NCI-H526 treated with DMSO at 0.1 percent for 48 hours (cell line): ENCODE data around the gene PPP4R2.
"Not testable (repeated sequence)": the region's sequence is repeated elsewhere in the genome, so short reads cannot be mapped to it uniquely, and the experiment has no call there.

Experiments used
- DNase-seq: peaks from one replicate; lab custom pipeline; 2025; lab: John Stamatoyannopoulos, UW

PPP4R2 gene

DNA sequence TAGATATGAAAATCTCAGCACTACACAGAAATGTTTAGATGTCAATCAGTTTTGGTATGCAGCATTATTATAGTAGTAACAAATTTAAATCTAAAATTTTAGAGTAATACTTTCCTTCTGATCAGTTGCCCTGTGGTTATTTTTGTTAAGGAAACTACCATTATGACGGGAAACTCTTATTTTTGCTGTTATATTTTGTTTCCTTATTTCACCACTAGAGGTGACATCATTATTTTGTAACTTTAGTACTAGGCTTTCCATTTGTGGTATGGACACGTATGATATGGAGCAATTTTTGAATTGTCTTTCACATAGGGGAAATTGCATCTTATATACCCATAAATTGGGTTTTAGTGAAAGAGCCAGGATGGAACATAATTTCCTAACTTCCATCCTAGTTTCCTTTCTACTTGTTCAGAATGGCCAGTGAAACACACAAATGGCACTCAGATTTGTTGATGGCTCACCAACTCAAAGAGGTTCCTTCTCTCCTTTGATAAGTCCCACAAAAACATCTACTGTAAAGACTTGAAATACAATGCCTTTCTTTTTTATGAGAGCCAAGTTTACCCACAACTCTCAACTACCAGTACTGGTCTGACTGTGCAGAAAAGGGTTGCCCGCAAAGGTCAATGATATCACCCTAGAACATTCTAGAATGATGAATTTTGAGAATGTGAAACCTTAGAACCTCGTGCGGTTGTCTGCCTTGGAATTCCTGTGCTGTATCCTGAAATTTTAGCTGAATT is 19.4 kb upstream of the PPP4R2 start:
- DNase-seq, result no peak

GRCh38 chr3:72982609-72983366 is 13.8 kb upstream of the PPP4R2 start:
- no peak for DNase-seq

DNA sequence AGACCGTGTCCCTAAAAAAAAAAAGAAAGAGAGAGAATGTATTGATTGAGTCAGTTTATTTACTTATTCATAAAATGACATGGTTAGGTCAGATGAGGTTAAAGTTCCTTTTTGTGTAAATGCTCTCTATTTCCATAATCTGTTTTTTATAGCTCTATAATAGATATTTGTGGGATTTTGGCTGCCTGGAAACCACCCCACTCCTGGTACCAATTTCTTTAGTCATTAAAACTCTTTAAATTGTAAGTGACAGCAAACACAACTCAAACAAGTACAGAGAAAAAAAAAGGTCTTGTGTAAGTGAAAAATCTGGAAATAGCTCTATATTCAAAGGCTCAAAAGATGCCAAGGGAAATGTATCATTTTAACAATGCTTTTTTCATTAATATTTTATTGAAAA is 11.0 kb upstream of the PPP4R2 start:
- DNase-seq, result no peak

DNA sequence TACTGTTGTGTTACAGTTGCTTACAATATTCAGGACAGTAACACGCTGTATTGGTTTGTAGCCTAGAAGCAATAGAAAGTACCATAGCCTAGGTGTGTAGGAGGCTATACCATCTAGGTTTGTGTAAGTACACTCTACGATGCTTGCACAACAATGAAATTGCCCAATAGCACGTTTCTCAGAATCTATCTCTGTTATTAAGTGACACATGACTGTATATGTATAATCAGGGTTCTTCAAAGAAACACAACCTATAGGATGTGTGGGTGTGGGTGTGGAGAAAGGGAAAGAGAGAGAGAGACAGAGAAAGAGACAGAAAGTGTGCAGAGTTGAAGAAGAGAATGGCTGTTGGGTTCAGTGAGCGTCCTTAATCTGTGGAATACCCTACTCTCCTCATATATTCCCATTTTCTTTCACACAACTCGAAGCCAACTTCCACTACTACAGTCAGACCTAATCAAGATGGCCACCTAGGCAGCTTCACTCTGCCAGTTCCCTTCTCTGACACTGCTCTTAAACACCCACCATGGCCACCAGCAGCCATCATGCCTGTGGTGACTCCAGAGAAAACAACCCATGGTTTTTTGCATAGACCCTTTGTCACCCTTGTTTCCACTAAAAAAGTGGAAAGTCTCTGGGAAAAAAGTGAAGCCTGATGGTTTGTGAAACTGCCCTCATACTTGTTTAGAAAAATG is 5.8 kb upstream of the PPP4R2 start:
- no peak for DNase-seq

DNA sequence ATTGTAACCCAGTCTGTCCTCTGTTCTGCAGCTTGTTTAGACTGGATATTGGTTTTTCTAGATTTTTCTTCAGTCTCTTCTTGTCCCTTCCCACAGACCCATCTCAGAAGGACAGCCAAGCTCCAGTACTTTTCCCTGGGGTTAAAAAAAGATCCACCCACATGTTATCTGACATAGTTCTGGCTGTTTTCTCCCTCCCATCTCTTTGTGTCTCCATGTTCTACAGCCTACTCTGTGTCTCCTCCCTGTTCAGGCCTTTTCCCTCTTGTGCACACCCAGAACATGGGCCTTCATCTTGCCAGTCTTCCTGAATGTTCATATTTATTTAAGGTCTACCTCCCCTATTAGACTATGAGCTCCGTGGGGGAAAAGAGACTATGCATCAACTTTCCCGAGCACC is 5.1 kb upstream of the PPP4R2 start:
- DNase-seq, result no peak

GRCh38 chr3:72993391-72993790 is 3.2 kb upstream of the PPP4R2 start:
- no peak for DNase-seq

GRCh38 chr3:72995337-72995736 is 1.3 kb upstream of the PPP4R2 start:
- DNase-seq, result no peak

GRCh38 chr3:72996121-72996472 is 514 bp upstream of the PPP4R2 start:
- DNase-seq, result no peak

GRCh38 chr3:72997421-72997961 is 880 bp downstream of the PPP4R2 start:
- peak; percentile 24 for DNase-seq

GRCh38 chr3:72998466-72998865 is 1.9 kb downstream of the PPP4R2 start:
- no peak for DNase-seq

DNA sequence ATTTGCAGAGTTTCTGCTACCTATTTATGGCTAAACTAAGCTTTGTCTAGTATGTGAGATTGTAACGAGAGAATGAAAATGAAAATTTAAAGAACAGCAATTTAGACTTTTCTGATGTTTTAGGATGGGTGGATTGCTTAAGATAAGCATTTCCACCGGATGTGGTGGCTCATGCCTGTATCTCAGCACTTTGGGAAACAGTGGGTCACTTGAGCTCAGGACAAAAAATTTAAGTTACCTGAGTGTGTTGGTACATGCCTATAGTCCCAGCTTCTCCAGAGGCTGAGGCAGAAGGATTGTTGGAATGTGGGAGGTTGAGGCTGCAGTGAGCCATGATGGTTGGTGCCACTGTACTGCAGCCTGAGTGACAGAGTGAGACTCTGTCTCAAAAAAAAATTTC is 3.3 kb downstream of the PPP4R2 start:
- no peak for DNase-seq

DNA sequence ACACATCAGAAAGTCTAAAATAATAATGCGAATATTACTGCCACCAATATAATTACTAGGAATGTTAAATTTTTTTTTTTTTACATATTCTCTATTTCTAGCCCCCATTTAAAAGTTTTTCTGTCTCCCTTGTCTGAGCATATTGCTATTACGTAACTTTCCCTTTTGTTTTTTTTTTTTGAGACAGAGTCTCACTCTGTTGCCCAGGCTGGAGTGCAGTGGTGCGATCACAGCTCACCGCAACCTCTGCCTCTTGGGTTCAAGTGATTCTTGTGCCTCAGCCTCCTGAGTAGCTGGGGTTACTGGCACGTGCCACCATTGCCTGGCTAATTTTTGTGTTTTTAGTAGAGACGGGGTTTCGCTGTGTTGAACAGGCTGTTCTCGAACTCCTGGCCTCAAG is 6.4 kb downstream of the PPP4R2 start:
- DNase-seq, result not testable (repeated sequence)

DNA sequence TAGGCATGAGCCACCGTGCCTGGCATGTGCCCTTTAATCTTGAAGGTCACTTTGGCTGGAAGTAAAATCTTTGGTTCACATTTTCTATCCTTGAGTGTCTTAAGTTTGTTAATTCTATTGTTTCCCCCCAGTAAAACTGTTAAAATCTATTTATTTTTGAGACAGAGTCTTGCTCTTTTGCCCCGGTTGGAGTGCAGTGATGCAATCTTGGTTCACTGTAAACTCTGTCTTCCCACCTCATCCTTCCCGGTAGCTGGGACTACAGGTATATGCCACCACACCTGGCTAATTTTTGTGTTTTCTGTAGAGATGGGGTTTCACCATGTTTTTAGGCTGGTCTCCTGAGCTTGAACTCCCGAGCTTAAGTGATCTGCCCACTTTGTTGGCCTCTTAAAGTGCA is 7.7 kb downstream of the PPP4R2 start:
- no peak for DNase-seq

- no peak for DNase-seq
Observed at GRCh38 chr3:73007992-73008712, 11.5 kb downstream of the PPP4R2 start.

DNA sequence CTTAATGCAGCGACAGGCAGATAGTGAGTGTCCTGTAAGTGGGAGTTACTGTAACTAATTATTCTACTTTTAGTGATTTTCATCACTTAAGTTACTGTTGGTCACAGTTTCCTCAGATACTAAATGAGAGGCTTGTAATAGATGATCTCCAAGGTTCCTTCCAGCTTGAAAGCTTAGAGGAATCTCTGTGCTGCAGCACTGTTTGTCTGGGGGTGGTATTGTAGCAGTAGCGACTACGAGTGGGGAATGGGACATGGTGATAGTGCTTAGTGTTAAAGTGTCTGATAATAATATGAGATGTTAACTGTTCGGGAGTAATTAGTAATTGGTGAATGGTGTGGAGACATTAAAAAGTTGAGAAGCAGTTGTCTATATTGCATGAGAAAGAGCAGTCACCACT is 12.4 kb downstream of the PPP4R2 start:
- no peak for DNase-seq

GRCh38 chr3:73009750-73010149 is 13.1 kb downstream of the PPP4R2 start:
- DNase-seq, result no peak

GRCh38 chr3:73010158-73010557 is 13.5 kb downstream of the PPP4R2 start:
- no peak for DNase-seq

- DNase-seq, result no peak
Observed at GRCh38 chr3:73018298-73018697, 21.7 kb downstream of the PPP4R2 start.

GRCh38 chr3:73018790-73019441 is 22.3 kb downstream of the PPP4R2 start:
- DNase-seq, result no peak

GRCh38 chr3:73021301-73021835 is 24.8 kb downstream of the PPP4R2 start:
- no peak for DNase-seq

GRCh38 chr3:73024836-73025235 is 28.2 kb downstream of the PPP4R2 start:
- DNase-seq, result no peak
